ENCODE measurements around the gene ATP12A. TPM values are rescaled to one million over a fixed set of nuclear protein-coding genes. Genes with fewer than 3 reads are reported as not detected.

Gene ATP12A
- total and polyA plus RNA-seq, 2 of the 8 experiments (the other 6 are each of a cell fraction or from before 2014, with no cell fraction given), result 0.80 to 1.3 TPM

- TF ChIP-seq HDAC2 (IDR thresholded peaks at IDR 0.05; ENCODE audit: borderline replicate concordance in 1 of 2, low read depth in 2 of 2, low read length in 2 of 2), result no peak
These were observed 43.0 kb downstream of the ATP12A start (continued) for GRCh38 chr13:24723206-24723605.

All from H1 (cell line).